ENCODE data around the gene KIF11.
A peak's percentile ranks its signal among the peaks of the same experiment; 100 is the strongest.

The KIF11 gene

GRCh38 chr10:92688573-92688926, 95.6 kb downstream of the KIF11 start:
- no peak for DNase-seq

GRCh38 chr10:92688927-92689662, 96.2 kb downstream of the KIF11 start:
- peak; percentile 62 for DNase-seq

- no peak for DNase-seq
Measured at GRCh38 chr10:92689663-92690210, 96.8 kb downstream of the KIF11 start, which contains the start of gene HHEX. Gene HHEX, plus strand, starts transcription at chr10:92689955. Its CDS starts 32 bp downstream, at chr10:92689987.

GRCh38 chr10:92690211-92690914, 97.4 kb downstream of the KIF11 start:
- DNase-seq: peak; percentile 80

GRCh38 chr10:92690915-92691590, 98.1 kb downstream of the KIF11 start:
- no peak for DNase-seq

GRCh38 chr10:92691591-92692079, 98.7 kb downstream of the KIF11 start:
- DNase-seq: peak; percentile 65

- no peak for DNase-seq
Measured at GRCh38 chr10:92692080-92692671, 99.2 kb downstream of the KIF11 start.

- no peak for DNase-seq
Measured at GRCh38 chr10:92692697-92693533, 100.0 kb downstream of the KIF11 start.

GRCh38 chr10:92693534-92693893, 100.6 kb downstream of the KIF11 start:
- DNase-seq: no peak

- DNase-seq: no peak
Measured at GRCh38 chr10:92695679-92696605, 103.0 kb downstream of the KIF11 start.

GRCh38 chr10:92696606-92697383, 103.9 kb downstream of the KIF11 start:
- no peak for DNase-seq

GRCh38 chr10:92697663-92698511, 105.0 kb downstream of the KIF11 start:
- no peak for DNase-seq

GRCh38 chr10:92699193-92699517, 106.2 kb downstream of the KIF11 start:
- no peak for DNase-seq

- peak; percentile 62 for DNase-seq
Measured at GRCh38 chr10:92699518-92700381, 106.8 kb downstream of the KIF11 start.

- no peak for DNase-seq
Measured at GRCh38 chr10:92702301-92702916, 109.5 kb downstream of the KIF11 start.

Measured in activated CD8-positive, alpha-beta memory T cell treated with anti-CD3 and anti-CD28 coated beads, Interleukin-2, amount 50 U/mL, for 48 hours (primary cell).